Measurements from ENCODE around the gene MOB3C.

Gene MOB3C

GRCh38 chr1:46571691-46572225, 44.9 kb downstream of the MOB3C start:
- DNase-seq (ENCODE audit: low spot score), result no peak

GRCh38 chr1:46569884-46570725, 46.5 kb downstream of the MOB3C start:
- DNase-seq (ENCODE audit: low spot score), result no peak

- no peak for DNase-seq (ENCODE audit: low spot score)
Observed at GRCh38 chr1:46569116-46569515, 47.5 kb downstream of the MOB3C start.

GRCh38 chr1:46568461-46568891, 48.1 kb downstream of the MOB3C start:
- no peak for DNase-seq (ENCODE audit: low spot score)

- no peak for DNase-seq (ENCODE audit: low spot score)
Observed at GRCh38 chr1:46563341-46563740, 53.3 kb downstream of the MOB3C start.

- DNase-seq (ENCODE audit: low spot score), result no peak
Observed at GRCh38 chr1:46562498-46562897, 54.1 kb downstream of the MOB3C start.

GRCh38 chr1:46558966-46559365, 57.6 kb downstream of the MOB3C start:
- DNase-seq (ENCODE audit: low spot score), result no peak

GRCh38 chr1:46558141-46558963, 58.3 kb downstream of the MOB3C start:
- DNase-seq (ENCODE audit: low spot score), result no peak

Measured in GM03348 (cell line).